WTC11 (cell line): ENCODE measurements around the gene NCCRP1.

Source experiments
- ATF2 ChIP-seq: sonication (generic); formaldehyde crosslinking; IDR thresholded peaks from 2 replicates; pipeline ENCODE4 v1.8.1; 2022; ENCODE audit warnings: low read depth, missing genetic modification reagents, borderline replicate concordance
- CREB1 ChIP-seq: sonication (generic); formaldehyde crosslinking; IDR thresholded peaks from 2 replicates; pipeline ENCODE4 v1.8.0; 2023; ENCODE audit warnings: mild to moderate bottlenecking, missing genetic modification reagents
- CREM ChIP-seq: sonication (generic); formaldehyde crosslinking; IDR thresholded peaks from 2 replicates; pipeline ENCODE4 v1.8.1; 2022; ENCODE audit warnings: mild to moderate bottlenecking, missing genetic modification reagents, moderate library complexity
- CTCF ChIP-seq: fragments of 200-600 bp; IDR thresholded peaks from 2 replicates; pipeline ENCODE4 v1.8.0; 2022; ENCODE audit warnings: antibody characterized with exemption
- ELF4 ChIP-seq: sonication (generic); formaldehyde crosslinking; IDR thresholded peaks from 2 replicates; pipeline ENCODE4 v1.8.1; 2022; ENCODE audit warnings: low read depth, mild to moderate bottlenecking, moderate library complexity, missing genetic modification reagents
- NFYB ChIP-seq: sonication (generic); formaldehyde crosslinking; conservative IDR thresholded peaks from 2 replicates; pipeline ENCODE4 v1.8.0; 2022; ENCODE audit warnings: low read depth, missing genetic modification reagents
- PRDM15 ChIP-seq: sonication (generic); formaldehyde crosslinking; IDR thresholded peaks from 2 replicates; pipeline ENCODE4 v1.8.0; 2022; ENCODE audit warnings: missing genetic modification reagents
- ZBTB43 ChIP-seq: sonication (generic); formaldehyde crosslinking; IDR thresholded peaks from 2 replicates; pipeline ENCODE4 v1.8.1; 2023; ENCODE audit warnings: mild to moderate bottlenecking, missing genetic modification reagents

GRCh38 chr19:39209196-39209595, 12.4 kb downstream of the NCCRP1 start:
- no peak for TF ChIP-seq ATF2
- TF ChIP-seq NFYB (CRISPR knock-in tag): no peak
- no peak for TF ChIP-seq PRDM15 (CRISPR knock-in tag)
- TF ChIP-seq CTCF: no peak
- no peak for TF ChIP-seq ELF4
- TF ChIP-seq CREM (CRISPR knock-in tag): no peak
- TF ChIP-seq ZBTB43 (CRISPR knock-in tag): no peak
- TF ChIP-seq CREB1 (CRISPR knock-in tag): no peak
